ENCODE data around the gene SYCP3.

GRCh38 chr12:101759396-101760047, 20.3 kb upstream of the SYCP3 start:
- TF ChIP-seq, protein P1, sequence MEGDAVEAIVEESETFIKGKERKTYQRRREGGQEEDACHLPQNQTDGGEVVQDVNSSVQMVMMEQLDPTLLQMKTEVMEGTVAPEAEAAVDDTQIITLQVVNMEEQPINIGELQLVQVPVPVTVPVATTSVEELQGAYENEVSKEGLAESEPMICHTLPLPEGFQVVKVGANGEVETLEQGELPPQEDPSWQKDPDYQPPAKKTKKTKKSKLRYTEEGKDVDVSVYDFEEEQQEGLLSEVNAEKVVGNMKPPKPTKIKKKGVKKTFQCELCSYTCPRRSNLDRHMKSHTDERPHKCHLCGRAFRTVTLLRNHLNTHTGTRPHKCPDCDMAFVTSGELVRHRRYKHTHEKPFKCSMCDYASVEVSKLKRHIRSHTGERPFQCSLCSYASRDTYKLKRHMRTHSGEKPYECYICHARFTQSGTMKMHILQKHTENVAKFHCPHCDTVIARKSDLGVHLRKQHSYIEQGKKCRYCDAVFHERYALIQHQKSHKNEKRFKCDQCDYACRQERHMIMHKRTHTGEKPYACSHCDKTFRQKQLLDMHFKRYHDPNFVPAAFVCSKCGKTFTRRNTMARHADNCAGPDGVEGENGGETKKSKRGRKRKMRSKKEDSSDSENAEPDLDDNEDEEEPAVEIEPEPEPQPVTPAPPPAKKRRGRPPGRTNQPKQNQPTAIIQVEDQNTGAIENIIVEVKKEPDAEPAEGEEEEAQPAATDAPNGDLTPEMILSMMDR (IDR thresholded peaks at IDR 0.05; ENCODE audit: insufficient read depth, low read length) = peak; percentile 83
- TF ChIP-seq POLR2AphosphoS5 (IDR thresholded peaks at IDR 0.05; ENCODE audit: low read depth) = no peak
- TF ChIP-seq, protein P2, sequence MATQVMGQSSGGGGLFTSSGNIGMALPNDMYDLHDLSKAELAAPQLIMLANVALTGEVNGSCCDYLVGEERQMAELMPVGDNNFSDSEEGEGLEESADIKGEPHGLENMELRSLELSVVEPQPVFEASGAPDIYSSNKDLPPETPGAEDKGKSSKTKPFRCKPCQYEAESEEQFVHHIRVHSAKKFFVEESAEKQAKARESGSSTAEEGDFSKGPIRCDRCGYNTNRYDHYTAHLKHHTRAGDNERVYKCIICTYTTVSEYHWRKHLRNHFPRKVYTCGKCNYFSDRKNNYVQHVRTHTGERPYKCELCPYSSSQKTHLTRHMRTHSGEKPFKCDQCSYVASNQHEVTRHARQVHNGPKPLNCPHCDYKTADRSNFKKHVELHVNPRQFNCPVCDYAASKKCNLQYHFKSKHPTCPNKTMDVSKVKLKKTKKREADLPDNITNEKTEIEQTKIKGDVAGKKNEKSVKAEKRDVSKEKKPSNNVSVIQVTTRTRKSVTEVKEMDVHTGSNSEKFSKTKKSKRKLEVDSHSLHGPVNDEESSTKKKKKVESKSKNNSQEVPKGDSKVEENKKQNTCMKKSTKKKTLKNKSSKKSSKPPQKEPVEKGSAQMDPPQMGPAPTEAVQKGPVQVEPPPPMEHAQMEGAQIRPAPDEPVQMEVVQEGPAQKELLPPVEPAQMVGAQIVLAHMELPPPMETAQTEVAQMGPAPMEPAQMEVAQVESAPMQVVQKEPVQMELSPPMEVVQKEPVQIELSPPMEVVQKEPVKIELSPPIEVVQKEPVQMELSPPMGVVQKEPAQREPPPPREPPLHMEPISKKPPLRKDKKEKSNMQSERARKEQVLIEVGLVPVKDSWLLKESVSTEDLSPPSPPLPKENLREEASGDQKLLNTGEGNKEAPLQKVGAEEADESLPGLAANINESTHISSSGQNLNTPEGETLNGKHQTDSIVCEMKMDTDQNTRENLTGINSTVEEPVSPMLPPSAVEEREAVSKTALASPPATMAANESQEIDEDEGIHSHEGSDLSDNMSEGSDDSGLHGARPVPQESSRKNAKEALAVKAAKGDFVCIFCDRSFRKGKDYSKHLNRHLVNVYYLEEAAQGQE (IDR thresholded peaks at IDR 0.05; ENCODE audit: insufficient replicate concordance, low read depth) = no peak

Data from HL-60 (cell line).